Body of pancreas (tissue), 4 donors: ENCODE data around the gene STRA6. TPM values are rescaled to one million over a fixed set of nuclear protein-coding genes. Genes with fewer than 3 reads are reported as not detected.

Experiments
- ATAC-seq: fragments of 150-250 bp; one replicate; pipeline ENCODE4 v1.9.1; 2016
- DNase-seq, 4 donors: peaks; one replicate each; pipeline ENCODE4 v3.0.0-alpha.2; 2019
- H3K27ac ChIP-seq, 4 donors: fragments of 200-600 bp; sonication (generic); 1 replicate in 3 of 4; 2 replicates in 1 of 4; pipeline versions ENCODE4 v1.5.1 to v1.6.1; 2016 to 2019; ENCODE audit warnings: mild to moderate bottlenecking in 1 of 4, mixed read lengths in 1 of 4, moderate library complexity in 1 of 4
- H3K27me3 ChIP-seq, 2 donors: fragments of 200-600 bp; sonication (generic); one replicate each; pipeline ENCODE4 v1.6.0; 2016; ENCODE audit warnings: mild to moderate bottlenecking in 1 of 2
- H3K36me3 ChIP-seq, 2 donors: fragments of 200-600 bp; sonication (generic); replicated peaks in 1 of 2; 2 replicates each; pipeline ENCODE4 v1.5.1; 2016; ENCODE audit warnings: low read depth in 2 of 2; ENCODE audit not compliant: insufficient read depth in 1 of 2
- H3K4me1 ChIP-seq: fragments of 200-600 bp; sonication (generic); one replicate; pipeline ENCODE4 v1.6.0; 2016
- H3K4me3 ChIP-seq, 2 donors: fragments of 200-600 bp; sonication (generic); 1 replicate in 1 of 2; 2 replicates in 1 of 2; pipeline ENCODE4 v1.5.1; 2016 to 2019
- H3K9me3 ChIP-seq, 3 donors: fragments of 200-600 bp; sonication (generic); 1 replicate in 2 of 3; 2 replicates in 1 of 3; pipeline ENCODE4 v1.5.1; 2016
- POLR2A ChIP-seq, 3 donors: fragments of 450-650 bp; IDR thresholded peaks; one replicate each; pipeline ENCODE4 v1.6.1; 2016; ENCODE audit warnings: antibody characterized with exemption in 3 of 3, mild to moderate bottlenecking in 2 of 3
- WGBS, 2 donors: methylation state at CpG; one replicate each; pipeline ENCODE4 v1.1.5; 2017; 5-methylcytosine and 5-hydroxymethylcytosine counted together
- intact Hi-C: fragments of 100-400 bp; cut with DNase I; formaldehyde crosslinking; loops from one replicate; pipeline ENCODE4 v1.15.1; 2023
- small RNA-seq: library from RNA; depleted of rRNA; stranded (forward); fragments of <200 nt; gene quantifications from one replicate; pipeline ENCODE3, GENCODE V24; 2016
- total RNA-seq, 2 donors: library from RNA; depleted of rRNA; stranded (reverse); fragments of >200 nt; gene quantifications; one replicate each; pipeline ENCODE4 v1.1.0, GENCODE V29; 2016
- TF ChIP-seq, protein P1 (sequence below), 7 experiments: fragments of 450-650 bp in 4 of 7; fragments of 200-600 bp in 3 of 7; sonication (generic) in 3 of 7; IDR thresholded peaks; one replicate each; pipeline ENCODE4 v1.5.1; 2016 to 2019; ENCODE audit warnings: antibody characterized with exemption in 7 of 7

The STRA6 gene
- total RNA-seq, 2 donors from 2014 or later: not detected

DNA sequence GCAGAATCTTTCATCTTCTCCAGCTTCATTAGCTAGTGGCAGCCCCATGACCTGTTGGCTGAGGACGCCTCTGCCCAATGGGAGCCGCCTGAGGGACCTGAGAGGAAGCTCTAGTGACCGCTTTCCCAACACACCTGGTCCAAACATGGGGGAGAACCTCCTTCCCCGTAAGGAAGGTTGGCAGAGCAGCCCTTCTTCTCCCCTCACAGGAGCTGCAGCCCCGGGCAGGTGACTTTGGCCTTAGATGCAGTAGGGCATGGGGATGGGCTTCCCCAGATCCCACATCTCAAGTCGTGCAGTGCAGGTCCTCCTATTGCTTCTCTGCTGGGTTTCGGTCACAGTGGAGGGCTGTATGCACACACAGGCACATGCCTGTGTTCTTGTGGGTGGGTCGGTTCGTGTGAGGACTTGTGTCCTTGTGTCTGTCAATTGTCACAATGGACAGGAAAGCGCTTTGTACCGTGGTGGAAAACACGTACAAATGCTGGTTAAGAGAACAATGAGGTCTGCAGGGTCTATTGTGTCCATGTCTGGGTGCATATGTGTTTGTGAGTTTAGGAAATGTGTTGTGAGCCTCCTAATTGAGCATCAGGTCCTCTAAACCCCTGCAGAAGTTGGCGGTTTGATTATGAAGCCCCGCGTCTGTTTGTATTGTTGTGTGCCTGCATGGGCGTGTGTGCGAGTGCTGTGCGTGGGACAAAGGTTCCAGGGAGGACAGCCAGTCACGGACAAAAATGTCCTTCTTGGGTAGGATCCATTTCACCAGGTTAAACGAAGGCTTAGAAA is 70.8 kb downstream of the STRA6 start:
- peaks cover 46% of the 10 kb centered on the region for H3K4me1 ChIP-seq
- no peaks in the 10 kb centered on the region for H3K9me3 ChIP-seq
- 13 to 16% methylated on average over 11 to 20 of the region's 20 CpGs for WGBS, 2 donors
- H3K36me3 ChIP-seq: no peaks in the 10 kb centered on the region
- ATAC-seq: no peak
- peaks cover 0 to 56% of the 10 kb centered on the region in 2 donors for H3K27me3 ChIP-seq
- intact Hi-C loops: no loop called here
- H3K4me3 ChIP-seq: no peak overlapping the region
- DNase-seq: no peak
- TF ChIP-seq, protein P1, sequence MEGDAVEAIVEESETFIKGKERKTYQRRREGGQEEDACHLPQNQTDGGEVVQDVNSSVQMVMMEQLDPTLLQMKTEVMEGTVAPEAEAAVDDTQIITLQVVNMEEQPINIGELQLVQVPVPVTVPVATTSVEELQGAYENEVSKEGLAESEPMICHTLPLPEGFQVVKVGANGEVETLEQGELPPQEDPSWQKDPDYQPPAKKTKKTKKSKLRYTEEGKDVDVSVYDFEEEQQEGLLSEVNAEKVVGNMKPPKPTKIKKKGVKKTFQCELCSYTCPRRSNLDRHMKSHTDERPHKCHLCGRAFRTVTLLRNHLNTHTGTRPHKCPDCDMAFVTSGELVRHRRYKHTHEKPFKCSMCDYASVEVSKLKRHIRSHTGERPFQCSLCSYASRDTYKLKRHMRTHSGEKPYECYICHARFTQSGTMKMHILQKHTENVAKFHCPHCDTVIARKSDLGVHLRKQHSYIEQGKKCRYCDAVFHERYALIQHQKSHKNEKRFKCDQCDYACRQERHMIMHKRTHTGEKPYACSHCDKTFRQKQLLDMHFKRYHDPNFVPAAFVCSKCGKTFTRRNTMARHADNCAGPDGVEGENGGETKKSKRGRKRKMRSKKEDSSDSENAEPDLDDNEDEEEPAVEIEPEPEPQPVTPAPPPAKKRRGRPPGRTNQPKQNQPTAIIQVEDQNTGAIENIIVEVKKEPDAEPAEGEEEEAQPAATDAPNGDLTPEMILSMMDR (IDR thresholded peaks at IDR 0.05): no peak
- TF ChIP-seq POLR2A (IDR thresholded peaks at IDR 0.05): no peak
- H3K27ac ChIP-seq: no peak overlapping the region

DNA sequence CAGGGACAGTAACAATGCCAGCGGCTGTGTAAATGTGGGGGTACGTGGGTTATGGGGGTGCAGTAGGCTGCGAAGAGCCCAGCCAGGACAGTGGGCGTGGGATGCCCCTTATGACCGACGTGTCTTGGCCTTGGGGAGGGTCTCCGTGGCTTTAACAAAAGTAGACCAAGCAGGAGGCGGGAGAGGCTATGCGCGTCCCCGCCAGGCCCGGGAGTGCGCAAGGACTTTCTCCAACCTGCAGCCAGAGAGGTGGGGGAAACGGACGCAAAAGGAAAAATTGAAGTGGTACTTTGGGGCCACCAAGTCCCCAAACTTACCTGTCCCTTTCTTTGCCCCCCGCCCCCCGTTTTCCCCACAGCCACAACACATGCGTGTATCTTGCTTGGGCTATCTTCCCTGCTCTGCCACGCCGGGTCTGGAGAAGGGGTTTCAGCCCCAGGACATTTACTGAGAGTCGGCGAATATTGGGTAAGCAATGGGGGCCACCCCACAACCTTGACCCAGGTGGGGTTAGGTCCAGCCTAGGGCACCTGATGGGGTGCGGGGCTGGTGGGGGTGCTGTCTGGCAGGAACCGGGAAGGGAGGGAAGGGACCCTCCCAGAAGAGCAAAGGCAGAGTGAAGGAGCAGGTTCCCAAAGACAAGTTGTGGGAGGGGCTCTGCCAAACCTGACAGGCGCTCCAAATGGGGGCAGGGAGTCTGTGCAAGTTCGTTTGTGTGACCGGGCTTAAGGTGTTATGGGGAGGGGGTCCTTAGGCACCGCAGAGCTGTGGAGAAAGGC is 71.5 kb downstream of the STRA6 start:
- no peak overlapping the region for H3K27ac ChIP-seq
- H3K4me3 ChIP-seq: no peak overlapping the region

DNA sequence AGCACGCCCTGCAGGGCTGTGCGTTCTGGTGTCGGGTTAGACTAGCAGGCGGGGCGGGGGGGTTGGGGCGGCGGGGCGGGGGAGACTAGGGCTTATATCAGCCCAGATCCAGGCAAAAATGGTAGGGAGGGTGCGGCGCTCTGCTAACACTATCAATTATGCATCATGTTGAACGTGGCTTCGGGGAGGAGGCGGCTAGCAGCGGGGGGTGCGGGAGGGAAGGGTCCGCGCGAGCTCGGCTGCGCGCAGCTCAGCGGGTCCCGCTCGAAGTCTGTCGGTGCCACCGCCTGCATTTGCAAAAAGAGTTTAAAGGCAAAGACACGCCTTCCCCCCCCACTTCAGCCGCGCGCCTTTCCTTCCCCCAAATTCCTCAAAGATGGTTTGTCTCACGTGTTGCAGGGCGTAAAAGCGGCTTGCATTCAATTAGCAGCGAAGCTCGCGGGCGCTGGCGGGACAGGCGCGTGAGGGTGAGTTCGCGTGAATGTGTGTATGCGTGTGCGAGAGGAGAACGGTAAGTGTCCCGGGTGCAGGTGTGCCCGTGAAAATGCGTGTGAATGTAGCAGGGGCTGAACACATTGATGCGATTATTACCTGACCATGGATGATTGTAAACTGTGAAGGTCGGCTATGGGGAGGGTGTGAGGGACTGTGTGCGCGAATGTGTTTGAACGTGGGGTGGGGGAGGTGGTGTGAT is 72.3 kb downstream of the STRA6 start, which contains the start of gene ISLR2:
Gene ISLR2, plus strand, starts transcription at position 432 of the 694 bp plus-strand sequence. CDS start 2,169 bp downstream, outside the sequence.
- no peak within 1 kb of the TSS for H3K27ac ChIP-seq
- H3K4me3 ChIP-seq: no peak within 1 kb of the TSS
- DNase-seq: no peak
- intact Hi-C loops: no loop called here
- peaks cover 36% of the 10 kb centered on the region for H3K4me1 ChIP-seq
- 2 to 4% methylated on average over 43 to 53 of the region's 53 CpGs for WGBS, 2 donors
- no peaks in the 10 kb centered on the region for H3K36me3 ChIP-seq
- H3K9me3 ChIP-seq: no peaks in the 10 kb centered on the region
- no peak for ATAC-seq
- no peak for TF ChIP-seq POLR2A (IDR thresholded peaks at IDR 0.05)
- TF ChIP-seq, protein P1 (IDR thresholded peaks at IDR 0.05): no peak
- H3K27me3 ChIP-seq: peaks cover 0 to 49% of the 10 kb centered on the region in 2 donors

More for the DNA sequence above, 71.5 kb downstream of the STRA6 start:
- ATAC-seq (no peak), DNase-seq (no peak)
- no peak for TF ChIP-seq POLR2A (IDR thresholded peaks at IDR 0.05)
- TF ChIP-seq, protein P1 (IDR thresholded peaks at IDR 0.05): no peak
- H3K4me1 ChIP-seq: peaks cover 42% of the 10 kb centered on the region
- no peaks in the 10 kb centered on the region for H3K9me3 ChIP-seq
- 3 to 6% methylated on average over 26 to 28 of the region's 28 CpGs for WGBS, 2 donors
- peaks cover 0 to 53% of the 10 kb centered on the region in 2 donors for H3K27me3 ChIP-seq
- intact Hi-C loops: no loop called here
- H3K36me3 ChIP-seq: no peaks in the 10 kb centered on the region

DNA sequence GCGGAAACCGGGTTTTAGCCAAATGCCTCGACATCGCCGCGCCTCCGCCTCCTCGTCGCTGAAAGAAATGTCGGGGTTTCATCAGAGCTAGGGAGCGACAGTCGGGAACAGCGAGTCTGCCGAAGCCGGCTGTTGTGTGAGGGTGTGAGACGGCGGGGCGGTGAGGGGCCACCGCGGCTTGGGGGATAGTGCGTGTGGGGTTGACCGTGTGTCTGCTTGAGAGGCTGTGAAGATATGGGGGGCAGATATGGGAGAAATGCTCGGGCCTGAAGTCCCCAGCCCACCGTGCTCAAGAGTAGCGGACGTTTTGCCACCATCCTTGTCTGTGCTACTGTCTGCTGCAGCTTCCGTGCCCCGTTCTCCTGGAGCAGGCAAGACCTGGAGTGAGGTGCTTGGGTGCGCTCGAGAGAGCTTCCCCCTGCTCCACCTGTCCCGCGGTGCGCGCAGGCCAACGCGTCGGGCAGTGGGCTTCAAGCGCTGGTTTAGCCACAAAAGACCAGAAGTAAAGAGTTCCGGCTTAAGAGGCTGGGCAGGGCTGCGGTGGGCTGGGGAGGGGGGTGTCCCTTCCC is 72.9 kb downstream of the STRA6 start:
- Histone ChIP-seq H3K36me3 (no peaks in the 10 kb centered on the region), H3K27ac (no peak overlapping the region), H3K4me1 (peaks cover 30% of the 10 kb centered on the region), H3K4me3 (no peak overlapping the region), H3K27me3 (peaks cover 0 to 45% of the 10 kb centered on the region in 2 donors), H3K9me3 (no peaks in the 10 kb centered on the region)
- ATAC-seq (no peak), DNase-seq (no peak)
- 2% methylated on average over 40 of the region's 40 CpGs; no CpG with 5 or more reads in 1 of the 2 donors for WGBS, 2 donors
- intact Hi-C loops: loop anchor here (5.0 kb wide), 1 partner anchor 178 kb away; no protein-coding TSS in a partner anchor
- no peak for TF ChIP-seq POLR2A (IDR thresholded peaks at IDR 0.05)
- TF ChIP-seq, protein P1 (IDR thresholded peaks at IDR 0.05): no peak

Small RNAs within 50 kb of the gene (small RNA-seq; reads per million reads assigned to genes)
- not detected for gene RF00017

Other genes starting within 250 kb of the STRA6 start
- 10 to 100 TPM in 1 of 2 donors, 1 to 10 TPM in 1; 6.0 to 10.2 TPM for gene STOML1, start 210.5 kb downstream of the STRA6 start, total RNA-seq
- gene PML, start 208.1 kb downstream of the STRA6 start, total RNA-seq: 10 to 100 TPM; 27.8 to 38.2 TPM
- gene GOLGA6A, start 120.2 kb downstream of the STRA6 start, total RNA-seq: not detected
- not detected for gene ISLR2, start 72.2 kb downstream of the STRA6 start, total RNA-seq
- 10 to 100 TPM; 10.5 to 15.8 TPM for gene ISLR, start 29.1 kb downstream of the STRA6 start, total RNA-seq
- gene CCDC33, start 33.5 kb upstream of the STRA6 start, total RNA-seq: not detected
- gene CYP11A1, start 164.9 kb upstream of the STRA6 start, total RNA-seq: under 1 TPM; 0.26 to 0.99 TPM
- under 1 TPM; 0.33 to 0.52 TPM for gene SEMA7A, start 231.2 kb upstream of the STRA6 start, total RNA-seq